K562 (cell line): ENCODE data around the gene IBA57. TPM values are rescaled to one million over a fixed set of nuclear protein-coding genes. Genes with fewer than 3 reads are reported as not detected.

Experiments used
- BRD4 ChIP-seq: fragments of 200-600 bp; sonication (generic); IDR thresholded peaks from 2 replicates; pipeline ENCODE4 v1.6.1; 2017; ENCODE audit warnings: inconsistent platforms
- FOXK1 ChIP-seq: sonication (generic); formaldehyde crosslinking; IDR thresholded peaks from 2 replicates; pipeline ENCODE4 v1.8.0; 2022; ENCODE audit warnings: missing genetic modification reagents, mild to moderate bottlenecking, borderline replicate concordance
- NKRF ChIP-seq: fragments of 450-650 bp; IDR thresholded peaks from 2 replicates; pipeline ENCODE4 v1.6.1; 2016; ENCODE audit warnings: borderline replicate concordance
- RAD21 ChIP-seq, 2 experiments: fragments of 250-450 bp in 1 of 2; fragments of 450-650 bp in 1 of 2; sonication (Bioruptor Pico) in 1 of 2; formaldehyde crosslinking in 1 of 2; IDR thresholded peaks in 1 of 2; conservative IDR thresholded peaks in 1 of 2; 2 replicates each; pipeline versions ENCODE4 v1.4.0 to v1.8.0; 2020 to 2022; ENCODE audit warnings: mild to moderate bottlenecking in 2 of 2, moderate library complexity in 1 of 2
- RB1 ChIP-seq: fragments of 450-650 bp; IDR thresholded peaks from 2 replicates; pipeline ENCODE4 v1.6.1; 2017; ENCODE audit warnings: low read depth, mild to moderate bottlenecking
- RFX1 ChIP-seq: fragments of 450-650 bp; IDR thresholded peaks from 2 replicates; pipeline ENCODE4 v1.6.1; 2016; ENCODE audit warnings: mild to moderate bottlenecking, moderate library complexity
- ZNF197 ChIP-seq: fragments of 200-800 bp; sonication (Bioruptor generic); IDR thresholded peaks from 2 replicates; pipeline ENCODE4 v1.6.1; 2016; ENCODE audit warnings: low read depth, missing genetic modification characterization, missing compliant biosample characterization
- ZNF408 ChIP-seq: fragments of 250-450 bp; sonication (Bioruptor Pico); IDR thresholded peaks from 2 replicates; pipeline ENCODE4 v1.4.0; 2020; ENCODE audit warnings: low read depth, mild to moderate bottlenecking, moderate library complexity
- ZNF668 ChIP-seq: fragments of 250-450 bp; sonication (Bioruptor Pico); IDR thresholded peaks from 2 replicates; pipeline ENCODE4 v1.8.0; 2022; ENCODE audit warnings: mild to moderate bottlenecking, inconsistent platforms
- ZNF780A ChIP-seq: fragments of 250-450 bp; sonication (Bioruptor Pico); IDR thresholded peaks from 2 replicates; pipeline ENCODE4 v1.5.0; 2021; ENCODE audit warnings: mild to moderate bottlenecking
- polyA plus RNA-seq, 8 experiments: library from polyadenylated mRNA; depleted of rRNA in 4 of 8; stranded (reverse) in 5 of 8; unstranded in 3 of 8; fragments of >200 nt; fragmentation: Nextera tagmentation in 2 of 8; fragmentation: Illumina TruSeq in 1 of 8; extraction: Ambion mirVana in 2 of 8; extraction: Trizol in 1 of 8; gene quantifications; 2 replicates each; pipeline versions ENCODE4 v1.2.1 to v1.2.3, GENCODE V29; 2011 to 2014; ENCODE audit warnings: inconsistent platforms in 1 of 8, missing spikeins in 1 of 8
- total RNA-seq, 7 experiments: library from RNA; depleted of rRNA in 6 of 7; stranded (reverse); fragments of >200 nt in 6 of 7; fragmentation: Illumina TruSeq in 2 of 7; extraction: Trizol in 2 of 7; gene quantifications; 2 replicates each; pipeline versions ENCODE4 v1.2.1 to v1.2.3, GENCODE V29; 2011 to 2021; ENCODE audit warnings: low replicate concordance in 1 of 7
- TF ChIP-seq, protein P1 (sequence below): fragments of 450-650 bp; IDR thresholded peaks from 2 replicates; pipeline ENCODE4 v1.6.1; 2016; ENCODE audit warnings: mild to moderate bottlenecking, moderate library complexity
- TF ChIP-seq, protein P2 (sequence below), 2 experiments: fragments of 450-650 bp; IDR thresholded peaks; 2 replicates each; pipeline ENCODE4 v1.6.1; 2016

The IBA57 gene
- total and polyA plus RNA-seq, 9 of the 15 experiments (the other 6 are each of a cell fraction or from before 2014, with no cell fraction given): 0.77 to 15.5 (median 2.7) TPM

- TF ChIP-seq, protein P1, sequence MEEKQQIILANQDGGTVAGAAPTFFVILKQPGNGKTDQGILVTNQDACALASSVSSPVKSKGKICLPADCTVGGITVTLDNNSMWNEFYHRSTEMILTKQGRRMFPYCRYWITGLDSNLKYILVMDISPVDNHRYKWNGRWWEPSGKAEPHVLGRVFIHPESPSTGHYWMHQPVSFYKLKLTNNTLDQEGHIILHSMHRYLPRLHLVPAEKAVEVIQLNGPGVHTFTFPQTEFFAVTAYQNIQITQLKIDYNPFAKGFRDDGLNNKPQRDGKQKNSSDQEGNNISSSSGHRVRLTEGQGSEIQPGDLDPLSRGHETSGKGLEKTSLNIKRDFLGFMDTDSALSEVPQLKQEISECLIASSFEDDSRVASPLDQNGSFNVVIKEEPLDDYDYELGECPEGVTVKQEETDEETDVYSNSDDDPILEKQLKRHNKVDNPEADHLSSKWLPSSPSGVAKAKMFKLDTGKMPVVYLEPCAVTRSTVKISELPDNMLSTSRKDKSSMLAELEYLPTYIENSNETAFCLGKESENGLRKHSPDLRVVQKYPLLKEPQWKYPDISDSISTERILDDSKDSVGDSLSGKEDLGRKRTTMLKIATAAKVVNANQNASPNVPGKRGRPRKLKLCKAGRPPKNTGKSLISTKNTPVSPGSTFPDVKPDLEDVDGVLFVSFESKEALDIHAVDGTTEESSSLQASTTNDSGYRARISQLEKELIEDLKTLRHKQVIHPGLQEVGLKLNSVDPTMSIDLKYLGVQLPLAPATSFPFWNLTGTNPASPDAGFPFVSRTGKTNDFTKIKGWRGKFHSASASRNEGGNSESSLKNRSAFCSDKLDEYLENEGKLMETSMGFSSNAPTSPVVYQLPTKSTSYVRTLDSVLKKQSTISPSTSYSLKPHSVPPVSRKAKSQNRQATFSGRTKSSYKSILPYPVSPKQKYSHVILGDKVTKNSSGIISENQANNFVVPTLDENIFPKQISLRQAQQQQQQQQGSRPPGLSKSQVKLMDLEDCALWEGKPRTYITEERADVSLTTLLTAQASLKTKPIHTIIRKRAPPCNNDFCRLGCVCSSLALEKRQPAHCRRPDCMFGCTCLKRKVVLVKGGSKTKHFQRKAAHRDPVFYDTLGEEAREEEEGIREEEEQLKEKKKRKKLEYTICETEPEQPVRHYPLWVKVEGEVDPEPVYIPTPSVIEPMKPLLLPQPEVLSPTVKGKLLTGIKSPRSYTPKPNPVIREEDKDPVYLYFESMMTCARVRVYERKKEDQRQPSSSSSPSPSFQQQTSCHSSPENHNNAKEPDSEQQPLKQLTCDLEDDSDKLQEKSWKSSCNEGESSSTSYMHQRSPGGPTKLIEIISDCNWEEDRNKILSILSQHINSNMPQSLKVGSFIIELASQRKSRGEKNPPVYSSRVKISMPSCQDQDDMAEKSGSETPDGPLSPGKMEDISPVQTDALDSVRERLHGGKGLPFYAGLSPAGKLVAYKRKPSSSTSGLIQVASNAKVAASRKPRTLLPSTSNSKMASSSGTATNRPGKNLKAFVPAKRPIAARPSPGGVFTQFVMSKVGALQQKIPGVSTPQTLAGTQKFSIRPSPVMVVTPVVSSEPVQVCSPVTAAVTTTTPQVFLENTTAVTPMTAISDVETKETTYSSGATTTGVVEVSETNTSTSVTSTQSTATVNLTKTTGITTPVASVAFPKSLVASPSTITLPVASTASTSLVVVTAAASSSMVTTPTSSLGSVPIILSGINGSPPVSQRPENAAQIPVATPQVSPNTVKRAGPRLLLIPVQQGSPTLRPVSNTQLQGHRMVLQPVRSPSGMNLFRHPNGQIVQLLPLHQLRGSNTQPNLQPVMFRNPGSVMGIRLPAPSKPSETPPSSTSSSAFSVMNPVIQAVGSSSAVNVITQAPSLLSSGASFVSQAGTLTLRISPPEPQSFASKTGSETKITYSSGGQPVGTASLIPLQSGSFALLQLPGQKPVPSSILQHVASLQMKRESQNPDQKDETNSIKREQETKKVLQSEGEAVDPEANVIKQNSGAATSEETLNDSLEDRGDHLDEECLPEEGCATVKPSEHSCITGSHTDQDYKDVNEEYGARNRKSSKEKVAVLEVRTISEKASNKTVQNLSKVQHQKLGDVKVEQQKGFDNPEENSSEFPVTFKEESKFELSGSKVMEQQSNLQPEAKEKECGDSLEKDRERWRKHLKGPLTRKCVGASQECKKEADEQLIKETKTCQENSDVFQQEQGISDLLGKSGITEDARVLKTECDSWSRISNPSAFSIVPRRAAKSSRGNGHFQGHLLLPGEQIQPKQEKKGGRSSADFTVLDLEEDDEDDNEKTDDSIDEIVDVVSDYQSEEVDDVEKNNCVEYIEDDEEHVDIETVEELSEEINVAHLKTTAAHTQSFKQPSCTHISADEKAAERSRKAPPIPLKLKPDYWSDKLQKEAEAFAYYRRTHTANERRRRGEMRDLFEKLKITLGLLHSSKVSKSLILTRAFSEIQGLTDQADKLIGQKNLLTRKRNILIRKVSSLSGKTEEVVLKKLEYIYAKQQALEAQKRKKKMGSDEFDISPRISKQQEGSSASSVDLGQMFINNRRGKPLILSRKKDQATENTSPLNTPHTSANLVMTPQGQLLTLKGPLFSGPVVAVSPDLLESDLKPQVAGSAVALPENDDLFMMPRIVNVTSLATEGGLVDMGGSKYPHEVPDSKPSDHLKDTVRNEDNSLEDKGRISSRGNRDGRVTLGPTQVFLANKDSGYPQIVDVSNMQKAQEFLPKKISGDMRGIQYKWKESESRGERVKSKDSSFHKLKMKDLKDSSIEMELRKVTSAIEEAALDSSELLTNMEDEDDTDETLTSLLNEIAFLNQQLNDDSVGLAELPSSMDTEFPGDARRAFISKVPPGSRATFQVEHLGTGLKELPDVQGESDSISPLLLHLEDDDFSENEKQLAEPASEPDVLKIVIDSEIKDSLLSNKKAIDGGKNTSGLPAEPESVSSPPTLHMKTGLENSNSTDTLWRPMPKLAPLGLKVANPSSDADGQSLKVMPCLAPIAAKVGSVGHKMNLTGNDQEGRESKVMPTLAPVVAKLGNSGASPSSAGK: 0 out of 2 replicates have a peak, but pooled peaks have one; percentile 52
- no peak for TF ChIP-seq ZNF668 (CRISPR knock-in tag)
- no peak for TF ChIP-seq RFX1
- no peak; the same call in 1 of the 2 replicates for TF ChIP-seq ZNF197 (CRISPR knock-in tag)
- TF ChIP-seq, protein P2, sequence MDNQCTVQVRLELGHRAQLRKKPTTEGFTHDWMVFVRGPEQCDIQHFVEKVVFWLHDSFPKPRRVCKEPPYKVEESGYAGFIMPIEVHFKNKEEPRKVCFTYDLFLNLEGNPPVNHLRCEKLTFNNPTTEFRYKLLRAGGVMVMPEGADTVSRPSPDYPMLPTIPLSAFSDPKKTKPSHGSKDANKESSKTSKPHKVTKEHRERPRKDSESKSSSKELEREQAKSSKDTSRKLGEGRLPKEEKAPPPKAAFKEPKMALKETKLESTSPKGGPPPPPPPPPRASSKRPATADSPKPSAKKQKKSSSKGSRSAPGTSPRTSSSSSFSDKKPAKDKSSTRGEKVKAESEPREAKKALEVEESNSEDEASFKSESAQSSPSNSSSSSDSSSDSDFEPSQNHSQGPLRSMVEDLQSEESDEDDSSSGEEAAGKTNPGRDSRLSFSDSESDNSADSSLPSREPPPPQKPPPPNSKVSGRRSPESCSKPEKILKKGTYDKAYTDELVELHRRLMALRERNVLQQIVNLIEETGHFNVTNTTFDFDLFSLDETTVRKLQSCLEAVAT (IDR thresholded peaks at IDR 0.05): no peak
- TF ChIP-seq ZNF780A: no peak
- TF ChIP-seq FOXK1 (CRISPR knock-in tag): no peak
- TF ChIP-seq RB1: peak; percentile 99
- TF ChIP-seq ZNF408 (CRISPR knock-in tag): no peak; the same call in 1 of the 2 replicates
- 0 out of 2 replicates have a peak, but pooled peaks have one; percentile 82 for TF ChIP-seq BRD4
- peak; percentile 23 to 30; a peak in 2 of 4 replicates for TF ChIP-seq RAD21 (CRISPR knock-in tag; conservative IDR thresholded peaks at IDR 0.05 in 1 of 2, IDR thresholded peaks at IDR 0.05 in 1 of 2)
- no peak for TF ChIP-seq NKRF
Observed at GRCh38 chr1:228165372-228166169, at the start of gene IBA57 (continued).
